WTC11 (cell line): ENCODE data around the gene C6orf132. TPM values are rescaled to one million over a fixed set of nuclear protein-coding genes. Genes with fewer than 3 reads are reported as not detected.

Experiments
- ATAC-seq: fragments of 200-7000 bp; cut with Tn5 transposase; 2 replicates; pipeline ENCODE4 v1.10.0; 2021; ENCODE audit warnings: mild to moderate bottlenecking, moderate library complexity
- CTCF ChIA-PET: fragments of 300-600 bp; sonication (Branson Sonifier 250); formaldehyde crosslinking; loops from one replicate; lab custom pipeline; 2021; ENCODE audit warnings: antibody characterized with exemption; lab: Charles Lee
- POLR2A ChIA-PET: fragments of 350-600 bp; sonication (Branson Sonifier 250); formaldehyde crosslinking; loops from one replicate; lab custom pipeline; 2021; ENCODE audit warnings: antibody characterized with exemption; lab: Charles Lee
- DNase-seq: peaks from one replicate; pipeline ENCODE4 v3.0.0; 2021; ENCODE audit warnings: low spot score
- H3K27ac Mint-ChIP-seq: 2 replicates; pipeline ENCODE4 v1.8.0; 2021; ENCODE audit warnings: mixed read lengths
- H3K27me3 Mint-ChIP-seq: 2 replicates; pipeline ENCODE4 v1.8.0; 2021; ENCODE audit warnings: low read depth, mild to moderate bottlenecking, moderate library complexity, mixed read lengths
- H3K36me3 Mint-ChIP-seq: 2 replicates; pipeline ENCODE4 v1.8.0; 2021; ENCODE audit warnings: mixed read lengths
- H3K4me1 Mint-ChIP-seq: 2 replicates; pipeline ENCODE4 v1.8.0; 2022; ENCODE audit warnings: mixed read lengths
- H3K4me3 Mint-ChIP-seq: 2 replicates; pipeline ENCODE4 v1.8.0; 2021; ENCODE audit warnings: mild to moderate bottlenecking, moderate library complexity, mixed read lengths
- H3K9me3 Mint-ChIP-seq: 2 replicates; pipeline ENCODE4 v1.8.0; 2021; ENCODE audit warnings: mixed read lengths
- AR ChIP-seq: fragments of 250-450 bp; sonication (Bioruptor Pico); IDR thresholded peaks from 2 replicates; pipeline ENCODE4 v1.9.0; 2021; ENCODE audit warnings: mild to moderate bottlenecking
- CREB1 ChIP-seq: sonication (generic); formaldehyde crosslinking; IDR thresholded peaks from 2 replicates; pipeline ENCODE4 v1.8.0; 2023; ENCODE audit warnings: mild to moderate bottlenecking, missing genetic modification reagents
- CREM ChIP-seq: sonication (generic); formaldehyde crosslinking; IDR thresholded peaks from 2 replicates; pipeline ENCODE4 v1.8.1; 2022; ENCODE audit warnings: mild to moderate bottlenecking, missing genetic modification reagents, moderate library complexity
- E2F5 ChIP-seq: sonication (generic); formaldehyde crosslinking; IDR thresholded peaks from 2 replicates; pipeline ENCODE4 v1.8.1; 2022; ENCODE audit warnings: mild to moderate bottlenecking, moderate library complexity, missing genetic modification reagents
- ETV6 ChIP-seq: sonication (generic); formaldehyde crosslinking; IDR thresholded peaks from 2 replicates; pipeline ENCODE4 v1.8.1; 2022; ENCODE audit warnings: mild to moderate bottlenecking, missing genetic modification reagents
- GABPB1 ChIP-seq: sonication (generic); formaldehyde crosslinking; IDR thresholded peaks from 2 replicates; pipeline ENCODE4 v1.8.1; 2023; ENCODE audit warnings: mild to moderate bottlenecking, missing genetic modification reagents
- GRHL2 ChIP-seq: fragments of 250-450 bp; sonication (Bioruptor Pico); IDR thresholded peaks from 2 replicates; pipeline ENCODE4 v1.8.0; 2022; ENCODE audit warnings: mild to moderate bottlenecking, moderate library complexity; ENCODE audit not compliant: insufficient replicate concordance, severe bottlenecking
- GTF2I ChIP-seq: fragments of 250-450 bp; sonication (Bioruptor Pico); conservative IDR thresholded peaks from 2 replicates; pipeline ENCODE4 v1.4.0; 2021; ENCODE audit warnings: mild to moderate bottlenecking
- IRF2 ChIP-seq: sonication (generic); formaldehyde crosslinking; IDR thresholded peaks from 2 replicates; pipeline ENCODE4 v1.8.0; 2022; ENCODE audit warnings: low read depth, missing genetic modification reagents, borderline replicate concordance
- JAZF1 ChIP-seq: fragments of 250-450 bp; sonication (Bioruptor Pico); IDR thresholded peaks from 2 replicates; pipeline ENCODE4 v1.9.0; 2021; ENCODE audit warnings: moderate library complexity, mild to moderate bottlenecking, inconsistent platforms
- MAX ChIP-seq: sonication (generic); formaldehyde crosslinking; IDR thresholded peaks from 2 replicates; pipeline ENCODE4 v1.8.0; 2022; ENCODE audit warnings: mild to moderate bottlenecking, missing genetic modification reagents
- MLX ChIP-seq: sonication (generic); formaldehyde crosslinking; IDR thresholded peaks from 2 replicates; pipeline ENCODE4 v1.8.1; 2023; ENCODE audit warnings: mild to moderate bottlenecking, missing genetic modification reagents, moderate library complexity
- MXD4 ChIP-seq: fragments of 250-450 bp; sonication (Bioruptor Pico); IDR thresholded peaks from 2 replicates; pipeline ENCODE4 v1.8.0; 2021; ENCODE audit warnings: mild to moderate bottlenecking, moderate library complexity, borderline replicate concordance
- NFE2L1 ChIP-seq: sonication (generic); formaldehyde crosslinking; IDR thresholded peaks from 2 replicates; pipeline ENCODE4 v1.8.1; 2023; ENCODE audit warnings: missing genetic modification reagents
- NR2C2 ChIP-seq: sonication (generic); formaldehyde crosslinking; IDR thresholded peaks from 2 replicates; pipeline ENCODE4 v1.8.0; 2022; ENCODE audit warnings: mild to moderate bottlenecking, missing genetic modification reagents
- PRDM15 ChIP-seq: sonication (generic); formaldehyde crosslinking; IDR thresholded peaks from 2 replicates; pipeline ENCODE4 v1.8.0; 2022; ENCODE audit warnings: missing genetic modification reagents
- SMAD3 ChIP-seq: sonication (generic); formaldehyde crosslinking; IDR thresholded peaks from 2 replicates; pipeline ENCODE4 v1.8.0; 2022; ENCODE audit warnings: missing genetic modification reagents, mild to moderate bottlenecking, borderline replicate concordance
- SOX15 ChIP-seq: fragments of 250-450 bp; sonication (Bioruptor Pico); IDR thresholded peaks from 2 replicates; pipeline ENCODE4 v1.9.0; 2021; ENCODE audit warnings: mild to moderate bottlenecking
- SP1 ChIP-seq: sonication (generic); formaldehyde crosslinking; conservative IDR thresholded peaks from 2 replicates; pipeline ENCODE4 v1.8.1; 2022; ENCODE audit warnings: missing genetic modification reagents
- STAT6 ChIP-seq: sonication (generic); formaldehyde crosslinking; conservative IDR thresholded peaks from 2 replicates; pipeline ENCODE4 v1.8.1; 2023; ENCODE audit warnings: mild to moderate bottlenecking, low read depth, missing genetic modification reagents, moderate library complexity
- TP53 ChIP-seq: sonication (generic); formaldehyde crosslinking; IDR thresholded peaks from 2 replicates; pipeline ENCODE4 v1.8.1; 2023; ENCODE audit warnings: mild to moderate bottlenecking, missing genetic modification reagents
- USF1 ChIP-seq: sonication (generic); formaldehyde crosslinking; IDR thresholded peaks from 2 replicates; pipeline ENCODE4 v1.8.0; 2022; ENCODE audit warnings: mild to moderate bottlenecking, missing genetic modification reagents
- ZNF219 ChIP-seq: sonication (generic); formaldehyde crosslinking; IDR thresholded peaks from 2 replicates; pipeline ENCODE4 v1.8.0; 2023; ENCODE audit warnings: missing genetic modification reagents, mild to moderate bottlenecking, borderline replicate concordance
- ZNF416 ChIP-seq: fragments of 250-450 bp; sonication (Bioruptor Pico); IDR thresholded peaks from 2 replicates; pipeline ENCODE4 v1.9.0; 2021; ENCODE audit warnings: mild to moderate bottlenecking, inconsistent platforms
- total RNA-seq: library from RNA; stranded (reverse); gene quantifications from 3 replicates; pipeline ENCODE4 v1.2.3, GENCODE V29; 2021

Gene C6orf132
- total RNA-seq, 1 experiment from 2014 or later, result 52.6 TPM

GRCh38 chr6:42156638-42157037 is 14.2 kb upstream of the C6orf132 start (continued):
- TF ChIP-seq STAT6 (no peak), CREM (CRISPR knock-in tag) (0 out of 2 replicates have a peak, but pooled peaks have one; percentile 21), NR2C2 (0 out of 2 replicates have a peak, but pooled peaks have one; percentile 21), SP1 (CRISPR knock-in tag) (no peak), GTF2I (CRISPR knock-in tag) (no peak), AR (no peak), E2F5 (CRISPR knock-in tag) (no peak), SOX15 (CRISPR knock-in tag) (no peak), SMAD3 (peak; percentile 72; the same call in 1 of the 2 replicates), MXD4 (CRISPR knock-in tag) (no peak), MAX (CRISPR knock-in tag) (peak; percentile 98), IRF2 (CRISPR knock-in tag) (no peak)

- no peak for DNase-seq
- ATAC-seq, result no peak
- Mint-ChIP-seq H3K27me3 (peaks cover 35% of the 10 kb centered on the region), H3K36me3 (no peaks in the 10 kb centered on the region), H3K9me3 (no peaks in the 10 kb centered on the region), H3K27ac (no peak overlapping the region), H3K4me3 (no peak overlapping the region), H3K4me1 (peaks cover 28% of the 10 kb centered on the region)
- ChIA-PET POLR2A (interaction anchor here (0.7 kb wide), 1 partner anchor 264 kb away, joined by 3 read pairs; no protein-coding TSS in a partner anchor), CTCF (interaction anchor here (1.3 to 2.4 kb wide), 4 partner anchors 12 to 59 kb away, joined by 3 to 14 read pairs (median 4); no protein-coding TSS in a partner anchor)
- no peak for TF ChIP-seq USF1 (CRISPR knock-in tag)
- no peak for TF ChIP-seq JAZF1 (CRISPR knock-in tag)
- TF ChIP-seq NFE2L1 (CRISPR knock-in tag), result no peak
- TF ChIP-seq GABPB1 (CRISPR knock-in tag), result no peak
- no peak for TF ChIP-seq ZNF219
- no peak for TF ChIP-seq MLX (CRISPR knock-in tag)
- no peak for TF ChIP-seq PRDM15 (CRISPR knock-in tag)
- TF ChIP-seq ETV6, result no peak
- TF ChIP-seq ZNF416 (CRISPR knock-in tag), result no peak
- TF ChIP-seq TP53 (CRISPR knock-in tag), result no peak
- no peak for TF ChIP-seq CREB1
- TF ChIP-seq GRHL2 (CRISPR knock-in tag), result no peak
- TF ChIP-seq E2F5 (CRISPR knock-in tag), result no peak
These were observed 12.9 kb upstream of the C6orf132 start for GRCh38 chr6:42155293-42155692.
